Measurements from ENCODE around the gene TRIM22.

- TF ChIP-seq, protein P1, sequence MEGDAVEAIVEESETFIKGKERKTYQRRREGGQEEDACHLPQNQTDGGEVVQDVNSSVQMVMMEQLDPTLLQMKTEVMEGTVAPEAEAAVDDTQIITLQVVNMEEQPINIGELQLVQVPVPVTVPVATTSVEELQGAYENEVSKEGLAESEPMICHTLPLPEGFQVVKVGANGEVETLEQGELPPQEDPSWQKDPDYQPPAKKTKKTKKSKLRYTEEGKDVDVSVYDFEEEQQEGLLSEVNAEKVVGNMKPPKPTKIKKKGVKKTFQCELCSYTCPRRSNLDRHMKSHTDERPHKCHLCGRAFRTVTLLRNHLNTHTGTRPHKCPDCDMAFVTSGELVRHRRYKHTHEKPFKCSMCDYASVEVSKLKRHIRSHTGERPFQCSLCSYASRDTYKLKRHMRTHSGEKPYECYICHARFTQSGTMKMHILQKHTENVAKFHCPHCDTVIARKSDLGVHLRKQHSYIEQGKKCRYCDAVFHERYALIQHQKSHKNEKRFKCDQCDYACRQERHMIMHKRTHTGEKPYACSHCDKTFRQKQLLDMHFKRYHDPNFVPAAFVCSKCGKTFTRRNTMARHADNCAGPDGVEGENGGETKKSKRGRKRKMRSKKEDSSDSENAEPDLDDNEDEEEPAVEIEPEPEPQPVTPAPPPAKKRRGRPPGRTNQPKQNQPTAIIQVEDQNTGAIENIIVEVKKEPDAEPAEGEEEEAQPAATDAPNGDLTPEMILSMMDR (optimal IDR thresholded peaks at IDR 0.05 in 1 of 3, IDR thresholded peaks at IDR 0.05 in 1 of 3, conservative IDR thresholded peaks at IDR 0.05 in 1 of 3; ENCODE audit: extremely low read depth in 1 of 3, insufficient read depth in 2 of 3, low read length in 3 of 3), result no peak
- TF ChIP-seq EZH2 (IDR thresholded peaks at IDR 0.05; ENCODE audit: low read length), result no peak
These were observed 5.4 kb upstream of the TRIM22 start for GRCh38 chr11:5684036-5684645.

Measured in keratinocyte (primary cell).